Measurements from ENCODE around the gene JAKMIP1. TPM values are rescaled to one million over a fixed set of nuclear protein-coding genes. Genes with fewer than 3 reads are reported as not detected.
"Not testable (repeated sequence)": the region's sequence is repeated elsewhere in the genome, so short reads cannot be mapped to it uniquely, and the experiment has no call there.

Gene JAKMIP1
- total RNA-seq, 1 experiment from 2014 or later, result not detected

- no peak for DNase-seq (ENCODE audit: low read depth)
Measured at GRCh38 chr4:6229095-6229494, 28.7 kb upstream of the JAKMIP1 start.

DNA sequence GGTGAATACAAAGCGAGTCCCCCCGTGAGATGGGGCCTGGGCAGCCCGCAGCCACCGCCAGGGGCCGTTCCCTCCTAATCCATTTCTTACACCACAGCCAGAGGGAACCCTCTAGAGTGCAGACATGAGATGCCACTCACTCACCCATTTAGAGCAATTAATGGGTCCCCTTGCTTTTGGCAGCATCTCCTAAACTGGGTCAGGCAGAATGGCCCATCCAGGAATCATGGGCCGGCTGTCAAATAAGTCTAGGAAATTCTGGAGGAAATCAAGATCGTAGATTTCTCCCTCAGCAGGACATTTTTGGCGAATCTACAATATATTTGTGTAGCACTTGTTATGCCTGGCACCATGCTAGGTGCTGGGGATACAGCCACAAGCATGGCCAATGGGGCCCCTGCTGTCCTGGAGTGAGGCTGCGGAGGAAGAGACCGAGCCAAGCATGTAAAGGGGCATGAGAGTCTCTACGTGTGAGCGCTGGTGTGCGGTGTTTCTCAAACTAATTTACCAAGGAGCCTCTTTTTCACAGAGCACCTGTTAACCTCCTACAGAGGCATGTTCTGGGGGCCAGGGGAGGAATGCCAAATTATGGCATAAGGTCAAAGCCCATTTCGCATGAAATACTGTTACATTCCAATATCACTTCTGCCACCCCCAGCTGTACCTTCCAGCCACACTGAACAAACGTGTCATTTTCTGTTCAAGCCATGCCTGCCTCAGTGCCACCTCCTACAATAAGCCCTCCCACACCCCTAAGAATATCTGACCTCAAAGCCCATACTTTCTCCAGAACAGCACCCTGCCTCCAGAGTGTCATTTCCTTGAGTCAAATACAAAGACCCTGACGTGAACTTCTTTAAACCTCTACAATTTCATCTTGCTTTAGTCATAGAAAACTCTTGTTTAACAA lies 28.1 kb upstream of the JAKMIP1 start:
- no peak for DNase-seq (ENCODE audit: low read depth)

DNA sequence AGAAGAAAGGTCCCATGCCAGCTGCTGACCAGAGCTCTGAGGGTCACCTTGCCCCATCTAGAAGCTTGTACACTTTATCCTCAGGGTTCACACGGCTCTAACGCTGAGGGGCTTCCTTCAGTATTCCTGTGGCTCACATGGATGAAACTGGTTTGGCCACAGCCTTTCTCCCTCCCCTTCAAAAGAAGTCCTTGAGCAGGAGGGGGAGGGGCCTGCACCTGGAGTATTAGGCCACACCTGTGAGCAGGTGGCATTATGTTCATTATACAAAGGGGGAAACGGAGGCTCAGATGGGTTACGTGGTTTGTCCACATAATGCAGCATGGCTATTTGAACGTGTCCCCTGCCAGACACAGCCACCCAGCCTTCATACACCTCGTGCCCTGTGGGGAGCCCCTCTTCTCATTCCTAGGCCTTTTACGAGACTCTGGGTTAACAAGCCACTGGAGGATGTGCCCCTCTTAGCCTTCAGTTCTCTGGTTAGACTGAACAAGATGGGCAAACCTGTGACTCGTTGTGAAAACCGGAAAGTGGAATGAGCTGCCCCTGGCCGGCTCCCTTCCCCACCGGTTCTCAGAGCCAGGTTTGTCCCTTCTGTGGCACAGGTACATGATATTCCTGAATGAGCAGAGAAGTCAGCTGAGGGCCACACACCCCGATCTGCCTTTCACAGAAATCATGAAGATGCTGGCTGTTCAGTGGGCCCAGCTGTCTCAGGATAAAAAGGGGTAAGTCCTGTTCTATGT lies 27.2 kb upstream of the JAKMIP1 start:
- DNase-seq (ENCODE audit: low read depth), result no peak

GRCh38 chr4:6226506-6226905 lies 26.2 kb upstream of the JAKMIP1 start:
- DNase-seq (ENCODE audit: low read depth), result no peak

- DNase-seq (ENCODE audit: low read depth), result peak; percentile 19
Measured at GRCh38 chr4:6225469-6225868, 25.1 kb upstream of the JAKMIP1 start.

DNA sequence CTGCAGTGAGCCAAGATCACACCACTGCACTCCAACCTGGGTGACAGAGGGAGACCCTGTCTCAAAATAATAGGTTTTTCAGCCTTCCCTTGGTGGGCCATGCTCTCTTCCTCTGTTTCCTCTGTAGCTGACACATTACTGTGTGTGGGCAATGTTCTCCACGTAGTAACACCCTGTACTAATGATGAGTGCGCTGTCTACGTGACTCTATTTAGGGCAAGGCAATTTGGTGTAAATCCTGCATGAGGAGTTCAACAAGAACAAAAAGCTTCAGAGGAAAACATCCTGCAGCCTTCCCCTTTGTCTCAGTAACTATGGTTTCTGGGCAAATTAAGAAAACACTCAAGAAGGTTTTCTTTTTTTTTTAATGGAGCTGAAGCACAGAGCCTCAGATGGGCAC lies 24.4 kb upstream of the JAKMIP1 start:
- DNase-seq (ENCODE audit: low read depth), result no peak

DNA sequence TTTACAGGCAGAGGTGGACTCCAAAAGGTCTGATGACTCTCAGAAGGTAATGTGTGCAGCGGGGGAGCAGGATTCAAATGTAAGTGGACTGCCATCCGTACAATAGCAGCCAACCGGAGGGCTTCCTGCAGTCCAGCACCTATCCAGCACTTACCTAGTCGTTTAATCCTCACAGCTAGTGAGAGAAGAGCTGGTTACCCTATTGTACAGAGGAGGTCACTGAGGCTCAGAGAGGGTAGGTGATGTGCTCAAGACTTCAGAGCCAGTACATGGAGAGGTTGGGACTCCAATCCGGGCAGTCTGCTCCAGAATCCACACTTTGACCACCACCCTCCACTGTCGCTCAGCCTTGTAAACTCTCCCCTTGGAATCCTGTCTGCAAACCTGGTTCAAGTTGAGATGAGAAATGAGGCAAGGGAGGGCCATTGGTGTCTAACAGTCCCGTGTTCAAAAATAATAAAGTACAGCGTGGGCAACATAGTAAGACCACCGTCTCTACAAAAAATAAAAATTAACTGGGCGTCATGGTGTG lies 22.5 kb upstream of the JAKMIP1 start:
- DNase-seq (ENCODE audit: low read depth), result no peak

- DNase-seq (ENCODE audit: low read depth), result no peak
Measured at GRCh38 chr4:6221851-6222760, 21.8 kb upstream of the JAKMIP1 start.

DNA sequence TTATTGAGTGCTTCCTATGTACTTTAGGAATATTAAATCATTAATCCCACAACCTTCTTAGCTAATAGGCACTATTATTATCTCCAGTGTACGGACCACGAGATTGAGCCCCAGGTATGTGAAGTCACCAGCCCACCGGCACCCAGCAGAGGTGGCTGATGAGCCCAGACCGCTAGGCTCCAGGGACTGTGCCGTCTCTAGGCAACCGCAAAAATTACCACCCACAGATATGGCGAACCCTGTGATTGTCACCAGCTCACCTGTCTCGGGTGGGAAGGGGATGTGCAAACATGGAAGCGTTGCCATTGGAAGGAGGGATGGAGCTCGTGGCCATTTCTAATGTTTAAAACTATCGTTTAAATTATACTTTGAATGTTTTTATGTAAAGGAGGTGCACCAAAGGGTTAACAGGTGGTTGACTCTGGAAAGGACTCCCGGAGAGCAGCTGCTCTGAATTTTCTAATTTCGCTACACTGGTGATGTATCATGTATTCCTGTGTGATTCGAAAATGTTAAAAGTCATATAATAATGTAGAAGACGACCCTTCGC lies 21.0 kb upstream of the JAKMIP1 start:
- DNase-seq (ENCODE audit: low read depth), result no peak

DNA sequence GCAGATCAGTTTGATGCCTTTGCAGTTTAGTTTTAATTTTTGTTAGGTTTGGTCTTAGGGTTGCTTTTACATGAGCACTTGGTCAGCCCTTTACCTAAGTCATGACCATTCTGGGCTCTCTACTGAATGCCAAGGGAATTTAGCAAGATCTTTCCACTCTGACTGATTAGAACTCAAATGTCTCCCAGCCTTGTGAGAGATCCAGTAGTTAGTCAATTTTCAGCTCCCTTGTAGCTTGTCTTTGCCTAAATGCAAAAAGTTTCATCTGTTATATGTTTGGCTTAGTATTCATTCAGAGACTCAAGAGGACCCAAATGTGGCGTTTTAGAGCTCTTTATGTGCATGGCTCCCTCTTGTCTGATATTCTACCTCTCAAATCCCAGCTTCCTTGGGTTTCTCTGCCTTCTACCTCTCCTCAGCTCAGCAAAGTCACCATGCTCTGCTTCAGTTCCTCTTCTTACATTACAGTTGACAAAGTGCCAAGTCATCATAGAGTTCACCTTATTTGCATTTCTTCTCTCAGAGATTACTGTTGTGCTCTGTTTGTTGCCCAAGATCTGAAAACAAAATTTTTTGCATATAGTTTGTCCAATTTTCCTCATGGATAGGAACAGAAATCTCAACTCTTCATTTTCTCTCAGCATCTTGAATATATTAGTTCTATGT lies 17.5 kb upstream of the JAKMIP1 start:
- DNase-seq (ENCODE audit: low read depth), result no peak

DNA sequence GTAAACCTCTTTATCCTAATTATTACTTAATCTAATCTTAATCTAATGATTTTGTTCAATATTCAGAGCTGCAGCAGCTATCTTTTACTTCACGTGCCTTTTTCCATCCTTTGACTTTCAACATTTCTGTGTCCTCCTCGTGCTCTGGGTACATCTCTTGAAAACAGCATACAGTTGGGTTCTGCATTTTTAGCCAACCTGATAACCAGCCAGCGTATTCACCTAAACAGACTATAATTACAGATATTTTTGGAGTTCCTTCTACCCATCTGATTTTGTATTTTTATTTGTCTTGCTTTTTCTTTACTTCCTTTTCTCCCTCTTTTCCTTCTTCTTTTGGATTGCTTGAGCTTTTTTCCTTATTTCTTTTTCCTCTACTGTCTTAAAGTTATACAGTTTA lies 16.2 kb upstream of the JAKMIP1 start:
- no peak for DNase-seq (ENCODE audit: low read depth)

DNA sequence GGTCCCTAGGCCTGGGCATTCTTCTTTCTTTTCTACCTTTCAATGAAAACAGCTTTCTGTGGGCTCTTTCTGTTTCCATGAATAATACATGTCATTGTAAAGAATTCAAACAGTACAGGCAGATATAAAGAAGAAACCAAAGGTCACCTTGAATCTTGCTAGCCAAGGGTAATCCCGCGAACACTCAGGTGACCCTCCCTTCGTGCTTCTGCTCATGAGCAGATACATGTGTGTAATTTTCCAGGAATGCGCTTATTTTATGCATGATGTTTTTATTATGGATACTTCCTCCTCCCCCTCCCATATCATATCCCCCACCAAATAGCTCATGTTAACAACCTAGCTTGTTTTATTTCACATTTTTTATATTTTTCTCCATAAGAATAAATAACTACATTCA lies 9.6 kb upstream of the JAKMIP1 start:
- DNase-seq (ENCODE audit: low read depth), result no peak

- not testable (repeated sequence) for DNase-seq (ENCODE audit: low read depth)
Measured at GRCh38 chr4:6209291-6209690, 8.9 kb upstream of the JAKMIP1 start.

- DNase-seq (ENCODE audit: low read depth), result no peak
Measured at GRCh38 chr4:6208416-6208815, 8.1 kb upstream of the JAKMIP1 start.

GRCh38 chr4:6207602-6208001 lies 7.3 kb upstream of the JAKMIP1 start:
- DNase-seq (ENCODE audit: low read depth), result no peak

- DNase-seq (ENCODE audit: low read depth), result no peak
Measured at GRCh38 chr4:6206771-6207290, 6.5 kb upstream of the JAKMIP1 start.

DNA sequence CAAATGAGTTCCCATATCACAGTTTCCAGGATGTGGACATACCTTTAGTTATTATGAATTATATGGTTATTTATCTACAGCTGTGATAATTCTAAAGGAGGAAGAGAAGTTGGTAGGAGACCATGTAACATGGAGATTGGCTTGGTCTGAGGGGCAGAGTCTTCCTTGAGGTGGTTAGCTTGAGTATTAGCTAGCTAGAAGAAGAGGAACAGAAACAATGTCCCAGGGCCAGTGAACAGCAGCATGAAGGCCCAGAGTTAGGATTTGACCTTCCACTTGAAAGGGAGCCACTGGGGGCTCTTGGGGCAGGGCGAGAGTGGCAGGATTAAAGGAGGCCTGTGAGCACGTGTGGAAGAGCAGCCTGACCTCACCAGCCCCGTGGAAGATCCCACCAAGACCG lies 5.6 kb upstream of the JAKMIP1 start:
- DNase-seq (ENCODE audit: low read depth), result no peak

GRCh38 chr4:6205567-6205931 lies 5.2 kb upstream of the JAKMIP1 start:
- no peak for DNase-seq (ENCODE audit: low read depth)

- no peak for DNase-seq (ENCODE audit: low read depth)
Measured at GRCh38 chr4:6204871-6205566, 4.7 kb upstream of the JAKMIP1 start.

GRCh38 chr4:6204098-6204497 lies 3.7 kb upstream of the JAKMIP1 start:
- DNase-seq (ENCODE audit: low read depth), result no peak

All from RPMI7951 (cell line).